ENCODE measurements around the gene TNP1. TPM values are rescaled to one million over a fixed set of nuclear protein-coding genes. Genes with fewer than 3 reads are reported as not detected.

The TNP1 gene
- total RNA-seq, 1 donor from 2014 or later, result not detected

GRCh38 chr2:216888887-216889622, 29.2 kb upstream of the TNP1 start:
- no peak overlapping the region for H3K4me3 Mint-ChIP-seq (ENCODE audit: unreplicated experiment)
- H3K27ac Mint-ChIP-seq (ENCODE audit: unreplicated experiment), result no peak overlapping the region
- peaks cover 4% of the 10 kb centered on the region for H3K27me3 Mint-ChIP-seq (ENCODE audit: unreplicated experiment)
- H3K36me3 Mint-ChIP-seq (ENCODE audit: low read depth, unreplicated experiment), result no peaks in the 10 kb centered on the region
- H3K9me3 Mint-ChIP-seq (ENCODE audit: unreplicated experiment), result no peaks in the 10 kb centered on the region
- TF ChIP-seq, protein P1, sequence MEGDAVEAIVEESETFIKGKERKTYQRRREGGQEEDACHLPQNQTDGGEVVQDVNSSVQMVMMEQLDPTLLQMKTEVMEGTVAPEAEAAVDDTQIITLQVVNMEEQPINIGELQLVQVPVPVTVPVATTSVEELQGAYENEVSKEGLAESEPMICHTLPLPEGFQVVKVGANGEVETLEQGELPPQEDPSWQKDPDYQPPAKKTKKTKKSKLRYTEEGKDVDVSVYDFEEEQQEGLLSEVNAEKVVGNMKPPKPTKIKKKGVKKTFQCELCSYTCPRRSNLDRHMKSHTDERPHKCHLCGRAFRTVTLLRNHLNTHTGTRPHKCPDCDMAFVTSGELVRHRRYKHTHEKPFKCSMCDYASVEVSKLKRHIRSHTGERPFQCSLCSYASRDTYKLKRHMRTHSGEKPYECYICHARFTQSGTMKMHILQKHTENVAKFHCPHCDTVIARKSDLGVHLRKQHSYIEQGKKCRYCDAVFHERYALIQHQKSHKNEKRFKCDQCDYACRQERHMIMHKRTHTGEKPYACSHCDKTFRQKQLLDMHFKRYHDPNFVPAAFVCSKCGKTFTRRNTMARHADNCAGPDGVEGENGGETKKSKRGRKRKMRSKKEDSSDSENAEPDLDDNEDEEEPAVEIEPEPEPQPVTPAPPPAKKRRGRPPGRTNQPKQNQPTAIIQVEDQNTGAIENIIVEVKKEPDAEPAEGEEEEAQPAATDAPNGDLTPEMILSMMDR (IDR thresholded peaks at IDR 0.05; ENCODE audit: unreplicated experiment), result no peak
- DNase-seq (ENCODE audit: low spot score), result no peak
- no peaks in the 10 kb centered on the region for H3K4me1 Mint-ChIP-seq (ENCODE audit: unreplicated experiment)

DNA sequence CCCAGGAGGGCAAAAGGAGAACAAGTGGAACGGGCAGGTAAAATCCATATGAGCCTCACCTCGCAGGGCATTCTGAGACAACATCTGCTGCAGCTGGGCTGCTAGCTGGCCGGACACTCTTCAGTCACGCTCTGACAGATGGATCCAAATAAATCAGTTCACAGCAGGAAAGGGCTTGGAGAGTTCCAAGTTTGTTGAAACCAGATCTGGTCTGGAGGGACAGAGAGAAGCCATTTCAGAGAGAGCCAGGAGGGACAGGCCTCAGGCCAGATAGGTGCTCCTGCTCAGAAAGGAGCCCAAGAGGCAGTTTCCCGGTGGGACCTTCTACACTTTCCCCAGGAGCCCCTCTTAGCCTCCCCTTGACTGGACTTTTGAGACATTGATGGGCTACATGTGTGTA, 28.2 kb upstream of the TNP1 start:
- Mint-ChIP-seq H3K27me3 (ENCODE audit: unreplicated experiment) (peaks cover 6% of the 10 kb centered on the region), H3K27ac (ENCODE audit: unreplicated experiment) (no peak overlapping the region), H3K4me1 (ENCODE audit: unreplicated experiment) (no peaks in the 10 kb centered on the region), H3K4me3 (ENCODE audit: unreplicated experiment) (no peak overlapping the region), H3K9me3 (ENCODE audit: unreplicated experiment) (no peaks in the 10 kb centered on the region), H3K36me3 (ENCODE audit: low read depth, unreplicated experiment) (no peaks in the 10 kb centered on the region)
- no peak for DNase-seq (ENCODE audit: low spot score)
- TF ChIP-seq, protein P1 (IDR thresholded peaks at IDR 0.05; ENCODE audit: unreplicated experiment), result no peak

GRCh38 chr2:216887138-216887537, 27.3 kb upstream of the TNP1 start:
- H3K9me3 Mint-ChIP-seq (ENCODE audit: unreplicated experiment), result no peaks in the 10 kb centered on the region
- TF ChIP-seq, protein P1 (IDR thresholded peaks at IDR 0.05; ENCODE audit: unreplicated experiment), result no peak
- peaks cover 8% of the 10 kb centered on the region for H3K27me3 Mint-ChIP-seq (ENCODE audit: unreplicated experiment)
- no peak overlapping the region for H3K27ac Mint-ChIP-seq (ENCODE audit: unreplicated experiment)
- no peaks in the 10 kb centered on the region for H3K36me3 Mint-ChIP-seq (ENCODE audit: low read depth, unreplicated experiment)
- H3K4me3 Mint-ChIP-seq (ENCODE audit: unreplicated experiment), result no peak overlapping the region
- H3K4me1 Mint-ChIP-seq (ENCODE audit: unreplicated experiment), result no peaks in the 10 kb centered on the region
- DNase-seq (ENCODE audit: low spot score), result no peak

GRCh38 chr2:216885117-216885553, 25.3 kb upstream of the TNP1 start:
- H3K4me1 Mint-ChIP-seq (ENCODE audit: unreplicated experiment), result no peaks in the 10 kb centered on the region
- H3K27ac Mint-ChIP-seq (ENCODE audit: unreplicated experiment), result no peak overlapping the region
- DNase-seq (ENCODE audit: low spot score), result no peak
- no peak overlapping the region for H3K4me3 Mint-ChIP-seq (ENCODE audit: unreplicated experiment)
- TF ChIP-seq, protein P1 (IDR thresholded peaks at IDR 0.05; ENCODE audit: unreplicated experiment), result no peak
- no peaks in the 10 kb centered on the region for H3K9me3 Mint-ChIP-seq (ENCODE audit: unreplicated experiment)
- H3K27me3 Mint-ChIP-seq (ENCODE audit: unreplicated experiment), result peaks cover 8% of the 10 kb centered on the region
- no peaks in the 10 kb centered on the region for H3K36me3 Mint-ChIP-seq (ENCODE audit: low read depth, unreplicated experiment)

GRCh38 chr2:216884347-216884746, 24.5 kb upstream of the TNP1 start:
- no peak overlapping the region for H3K27ac Mint-ChIP-seq (ENCODE audit: unreplicated experiment)
- TF ChIP-seq, protein P1 (IDR thresholded peaks at IDR 0.05; ENCODE audit: unreplicated experiment), result no peak
- no peaks in the 10 kb centered on the region for H3K4me1 Mint-ChIP-seq (ENCODE audit: unreplicated experiment)
- DNase-seq (ENCODE audit: low spot score), result no peak
- peaks cover 8% of the 10 kb centered on the region for H3K27me3 Mint-ChIP-seq (ENCODE audit: unreplicated experiment)
- no peaks in the 10 kb centered on the region for H3K36me3 Mint-ChIP-seq (ENCODE audit: low read depth, unreplicated experiment)
- H3K9me3 Mint-ChIP-seq (ENCODE audit: unreplicated experiment), result no peaks in the 10 kb centered on the region
- no peak overlapping the region for H3K4me3 Mint-ChIP-seq (ENCODE audit: unreplicated experiment)

Data from endothelial cell (in vitro differentiated cells).